ENCODE measurements around the gene HYAL1.

HYAL1 gene

GRCh38 chr3:50303013-50303815 lies at the start of gene HYAL1:
TSS of gene HYAL1 (minus strand) at chr3:50303574. CDS start at chr3:50302956, 618 bp downstream.
- no peak for DNase-seq (ENCODE audit: low read depth)

GRCh38 chr3:50352781-50353180 lies 49.4 kb upstream of the HYAL1 start:
- peak; percentile 60 for DNase-seq (ENCODE audit: low read depth)

GRCh38 chr3:50351323-50351697 lies 47.9 kb upstream of the HYAL1 start:
- no peak for DNase-seq (ENCODE audit: low read depth)

- DNase-seq (ENCODE audit: low read depth), result peak; percentile 92
Observed at GRCh38 chr3:50350527-50351322, 47.4 kb upstream of the HYAL1 start, which contains the start of the genes CYB561D2 and NPRL2. TSS of gene CYB561D2 (plus strand) at chr3:50350862. CDS start at chr3:50351434, 572 bp downstream. TSS of gene NPRL2 (minus strand) at chr3:50350775. CDS start at chr3:50350652, 123 bp downstream.

- no peak for DNase-seq (ENCODE audit: low read depth)
Observed at GRCh38 chr3:50350213-50350526, 46.8 kb upstream of the HYAL1 start.

- DNase-seq (ENCODE audit: low read depth), result peak; percentile 82
Observed at GRCh38 chr3:50347187-50347813, 43.9 kb upstream of the HYAL1 start.

- peak; percentile 74 for DNase-seq (ENCODE audit: low read depth)
Observed at GRCh38 chr3:50345586-50346234, 42.3 kb upstream of the HYAL1 start, which contains the start of gene ZMYND10. TSS of gene ZMYND10 (minus strand) at chr3:50345732. CDS start at chr3:50345579, 153 bp downstream.

- DNase-seq (ENCODE audit: low read depth), result no peak
Observed at GRCh38 chr3:50345008-50345407, 41.6 kb upstream of the HYAL1 start.

- DNase-seq (ENCODE audit: low read depth), result no peak
Observed at GRCh38 chr3:50342813-50343633, 39.6 kb upstream of the HYAL1 start.

GRCh38 chr3:50341996-50342650 lies 38.7 kb upstream of the HYAL1 start:
- no peak for DNase-seq (ENCODE audit: low read depth)

- DNase-seq (ENCODE audit: low read depth), result no peak
Observed at GRCh38 chr3:50341537-50341936, 38.2 kb upstream of the HYAL1 start.

GRCh38 chr3:50340448-50341329 lies 37.3 kb upstream of the HYAL1 start, which contains the start of gene RASSF1:
TSS of gene RASSF1 (minus strand) at chr3:50340836. CDS start at chr3:50340805, 31 bp downstream.
- peak; percentile 79 for DNase-seq (ENCODE audit: low read depth)

- DNase-seq (ENCODE audit: low read depth), result no peak
Observed at GRCh38 chr3:50340147-50340447, 36.7 kb upstream of the HYAL1 start.

- DNase-seq (ENCODE audit: low read depth), result peak; percentile 57
Observed at GRCh38 chr3:50339485-50340146, 36.2 kb upstream of the HYAL1 start.

- peak; percentile 29 for DNase-seq (ENCODE audit: low read depth)
Observed at GRCh38 chr3:50338965-50339364, 35.6 kb upstream of the HYAL1 start.

GRCh38 chr3:50337175-50337861 lies 33.9 kb upstream of the HYAL1 start:
- DNase-seq (ENCODE audit: low read depth), result peak; percentile 99

GRCh38 chr3:50336452-50337174 lies 33.2 kb upstream of the HYAL1 start:
- peak; percentile 52 for DNase-seq (ENCODE audit: low read depth)
